NCI-H146 (cell line): ENCODE data around the gene VIPR2.

Experiments
- DNase-seq: peaks from one replicate; lab custom pipeline; 2025; lab: John Stamatoyannopoulos, UW

Gene VIPR2

DNA sequence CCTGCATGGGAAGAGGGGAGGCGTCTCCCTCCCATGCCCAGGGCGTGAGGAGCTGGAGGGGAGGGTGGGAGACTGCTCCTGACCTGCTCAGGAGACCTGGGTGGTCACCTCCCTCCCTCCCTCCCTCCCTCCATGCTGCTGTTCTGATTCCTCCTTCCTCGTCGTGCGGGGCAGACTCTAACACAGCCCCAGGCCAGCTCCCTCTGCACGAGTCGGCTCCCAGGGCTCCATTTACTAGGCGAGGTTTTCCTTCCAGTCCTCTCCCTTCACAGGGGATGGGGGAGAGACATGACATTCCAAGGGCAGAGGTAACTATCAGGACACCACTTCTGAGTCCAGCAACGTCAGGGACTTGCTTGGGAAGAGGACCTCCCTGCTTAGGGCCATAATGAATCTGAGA, 23.6 kb downstream of the VIPR2 start:
- DNase-seq, result no peak

DNA sequence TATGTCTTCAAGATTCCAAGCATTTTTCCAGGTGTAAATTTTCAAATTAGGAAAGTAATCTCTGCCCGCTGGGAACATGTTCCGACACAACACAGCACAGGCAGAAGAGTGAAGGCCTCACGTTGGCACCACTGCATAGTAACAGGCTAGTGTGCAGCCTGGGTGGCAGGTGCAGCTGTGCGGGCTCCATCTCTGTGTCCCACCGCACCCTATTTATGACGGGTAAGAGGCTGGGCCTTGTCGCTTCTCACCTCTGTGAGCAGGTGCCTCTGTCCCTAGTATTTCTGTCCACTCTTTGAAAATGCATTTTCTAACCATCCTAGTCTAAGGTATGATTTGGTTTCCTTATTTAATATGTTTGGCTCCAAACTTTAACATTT, 24.1 kb downstream of the VIPR2 start:
- no peak for DNase-seq

DNA sequence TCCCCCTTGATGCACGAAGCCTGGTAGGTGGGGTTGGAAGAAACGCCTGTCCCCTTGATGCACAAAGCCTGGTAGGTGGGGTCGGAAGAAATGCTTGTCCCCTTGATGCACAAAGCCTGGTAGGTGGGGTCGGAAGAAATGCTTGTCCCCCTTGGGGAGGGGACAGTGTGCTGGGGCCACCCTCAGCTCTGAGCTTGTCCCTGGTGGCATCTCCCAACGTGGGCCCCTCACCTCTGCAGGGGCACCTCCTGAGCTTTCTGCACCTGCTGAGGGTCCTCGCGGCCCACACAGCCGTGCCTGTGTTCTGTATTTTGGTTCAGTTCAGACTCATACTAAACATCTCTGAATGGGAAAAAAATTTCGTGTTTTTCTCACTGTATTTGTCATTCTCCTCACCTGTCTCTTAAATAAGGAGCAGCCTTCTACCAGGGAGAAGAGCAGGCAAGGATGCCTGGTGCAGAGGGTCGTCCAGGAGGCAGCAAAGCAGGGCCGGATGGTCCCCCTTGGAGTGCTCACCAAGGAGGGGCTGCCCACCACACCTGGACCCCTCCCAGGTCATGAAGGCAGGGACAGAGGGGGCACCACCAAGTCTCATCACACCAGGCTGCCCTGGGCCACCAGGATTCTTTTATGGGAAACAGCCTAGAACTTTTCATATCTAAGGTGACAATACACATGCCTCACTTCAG, 24.7 kb downstream of the VIPR2 start:
- no peak for DNase-seq

DNA sequence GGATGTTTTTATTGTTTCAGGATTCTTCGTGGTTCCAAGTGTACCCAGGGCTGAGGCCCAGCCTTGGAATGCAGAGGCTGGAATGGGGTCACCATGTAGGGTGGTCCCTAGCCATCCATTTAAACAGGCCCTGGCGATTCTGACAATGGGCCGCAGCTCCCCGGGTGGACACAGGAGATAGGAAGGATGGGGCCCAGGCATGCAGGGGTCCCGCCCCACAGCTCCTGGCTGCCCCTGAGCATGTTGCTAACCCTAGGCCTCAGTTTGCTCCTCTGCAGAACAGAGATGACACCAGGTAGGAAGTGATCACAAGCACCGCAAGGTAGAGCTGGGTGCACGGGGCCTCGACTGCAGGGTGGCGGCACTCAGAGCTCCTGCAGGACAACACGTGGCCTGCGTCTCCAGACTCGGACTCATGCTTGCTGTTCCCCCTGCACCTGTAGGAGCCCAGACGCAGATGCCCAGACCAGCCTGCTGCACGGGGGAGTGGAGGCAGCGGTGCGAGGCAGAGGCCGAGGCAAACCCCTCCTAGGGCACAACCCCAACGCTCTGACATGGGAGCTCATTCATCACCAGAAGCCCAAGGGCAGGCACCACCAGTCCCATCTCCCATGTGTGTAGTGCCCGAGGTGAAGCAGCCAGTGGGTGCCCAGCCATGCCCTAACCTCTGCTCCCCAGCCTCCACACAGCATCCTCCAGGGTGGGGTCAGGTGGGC, 25.5 kb downstream of the VIPR2 start:
- DNase-seq, result no peak

DNA sequence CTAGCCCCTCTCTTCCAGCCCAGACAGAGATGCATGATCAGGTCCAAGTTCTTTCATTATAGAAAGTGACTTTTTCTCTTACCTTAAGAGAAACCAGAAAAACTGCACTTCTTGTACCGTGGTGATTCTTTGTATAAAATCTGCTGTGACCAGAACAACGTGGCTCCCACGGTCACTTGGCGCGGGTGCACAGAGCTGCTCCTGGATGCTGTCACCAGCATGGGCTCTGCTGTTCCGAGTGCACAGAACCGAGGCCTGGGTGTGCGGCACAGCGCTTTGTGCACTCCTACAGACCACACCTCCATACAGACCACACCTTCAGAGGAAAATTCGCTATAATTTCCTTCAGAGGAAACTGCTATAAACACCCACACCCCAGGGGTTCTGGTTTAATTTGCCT, 26.0 kb downstream of the VIPR2 start:
- no peak for DNase-seq

DNA sequence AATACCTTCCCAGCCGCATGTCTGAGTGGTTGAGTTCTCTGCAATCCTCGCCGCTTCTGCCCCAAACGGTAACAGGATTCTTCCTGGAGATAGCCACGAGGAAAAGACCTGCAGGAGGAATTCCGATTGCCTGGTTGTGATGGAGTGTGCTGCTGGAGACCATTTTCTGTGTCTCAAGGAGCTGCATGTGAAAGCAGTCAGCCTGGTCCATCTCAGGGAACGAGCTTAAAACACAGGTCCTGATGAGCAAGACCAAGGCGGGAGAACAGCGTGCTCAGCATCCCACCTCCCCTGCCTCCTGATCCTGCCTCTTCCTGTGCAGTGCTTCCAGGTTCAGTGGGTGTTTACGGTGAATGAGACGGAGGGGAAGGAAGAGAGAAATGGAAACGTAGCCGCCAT, 26.5 kb downstream of the VIPR2 start:
- DNase-seq, result no peak

DNA sequence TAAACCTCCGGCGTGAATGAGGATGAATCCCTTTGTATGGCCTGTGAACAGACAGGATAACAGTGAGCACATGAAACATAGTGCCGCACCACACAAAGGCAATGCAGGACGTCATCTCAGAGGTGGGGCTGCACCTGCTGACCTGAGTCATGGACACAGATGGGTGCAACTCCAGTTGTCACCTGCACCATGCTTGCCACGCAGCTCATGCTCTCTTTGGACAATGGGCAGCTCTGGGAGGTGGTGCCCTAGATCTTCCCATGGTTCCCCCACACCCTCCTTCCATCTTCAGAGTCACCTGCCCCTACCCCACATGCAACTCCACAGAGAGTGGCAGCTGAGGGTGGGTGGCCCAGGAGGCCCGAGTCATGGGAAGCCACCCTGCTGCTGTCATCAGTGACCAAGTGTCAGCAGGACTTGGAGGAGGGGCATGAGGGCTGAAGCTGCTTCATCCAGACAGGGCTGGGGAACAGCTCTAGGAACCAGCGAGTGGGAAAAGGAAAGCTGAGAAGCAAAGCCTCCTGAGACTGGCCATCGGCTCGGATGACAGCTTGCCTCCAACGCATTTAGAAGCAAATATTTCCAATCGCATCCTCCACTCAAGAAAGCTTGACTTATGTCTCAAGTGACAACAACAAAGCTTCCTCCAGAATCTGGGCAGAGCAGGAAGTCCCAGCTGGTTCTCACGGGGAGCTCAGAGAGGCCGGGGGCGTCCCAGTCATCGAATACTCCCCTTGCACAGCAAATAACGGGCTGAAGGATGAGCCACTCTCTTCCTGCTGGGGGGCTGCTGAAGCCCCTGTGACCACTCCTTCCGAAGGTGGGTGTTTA, 27.1 kb downstream of the VIPR2 start:
- DNase-seq, result no peak

DNA sequence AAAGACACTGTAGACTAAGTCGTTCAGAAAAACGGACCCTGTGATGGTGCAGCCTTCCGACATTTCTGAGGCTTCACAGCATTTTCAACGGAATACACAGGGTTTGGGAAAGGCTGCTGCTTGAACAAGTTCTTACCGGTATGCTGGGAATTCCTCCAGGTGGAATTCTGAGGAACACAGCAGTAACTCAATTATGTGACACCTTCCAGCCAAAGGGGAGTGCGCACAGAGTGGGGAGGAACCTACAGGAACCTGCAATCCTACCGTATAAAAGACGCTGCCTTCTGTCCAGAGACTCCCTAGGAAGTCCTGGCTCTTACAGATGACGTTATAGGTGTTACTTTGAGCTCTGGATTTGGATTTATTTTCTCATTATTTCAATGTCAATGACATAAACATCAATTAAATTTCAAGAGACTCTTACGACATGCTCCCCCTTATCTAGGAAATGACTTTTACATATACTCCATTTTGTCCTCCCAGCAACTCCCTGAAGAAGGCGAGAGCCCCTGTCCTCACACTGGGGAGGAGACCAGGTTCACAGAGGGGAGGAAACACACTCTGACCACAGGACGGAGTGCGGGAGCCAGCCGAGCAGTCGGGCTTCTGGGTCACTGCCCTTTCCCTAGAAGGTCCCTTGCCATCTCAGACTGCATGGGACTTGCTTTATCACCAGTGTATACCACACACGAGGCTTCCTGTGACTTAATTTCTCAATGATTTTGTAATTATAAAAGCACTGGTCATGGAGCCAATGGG, 27.9 kb downstream of the VIPR2 start:
- no peak for DNase-seq

DNA sequence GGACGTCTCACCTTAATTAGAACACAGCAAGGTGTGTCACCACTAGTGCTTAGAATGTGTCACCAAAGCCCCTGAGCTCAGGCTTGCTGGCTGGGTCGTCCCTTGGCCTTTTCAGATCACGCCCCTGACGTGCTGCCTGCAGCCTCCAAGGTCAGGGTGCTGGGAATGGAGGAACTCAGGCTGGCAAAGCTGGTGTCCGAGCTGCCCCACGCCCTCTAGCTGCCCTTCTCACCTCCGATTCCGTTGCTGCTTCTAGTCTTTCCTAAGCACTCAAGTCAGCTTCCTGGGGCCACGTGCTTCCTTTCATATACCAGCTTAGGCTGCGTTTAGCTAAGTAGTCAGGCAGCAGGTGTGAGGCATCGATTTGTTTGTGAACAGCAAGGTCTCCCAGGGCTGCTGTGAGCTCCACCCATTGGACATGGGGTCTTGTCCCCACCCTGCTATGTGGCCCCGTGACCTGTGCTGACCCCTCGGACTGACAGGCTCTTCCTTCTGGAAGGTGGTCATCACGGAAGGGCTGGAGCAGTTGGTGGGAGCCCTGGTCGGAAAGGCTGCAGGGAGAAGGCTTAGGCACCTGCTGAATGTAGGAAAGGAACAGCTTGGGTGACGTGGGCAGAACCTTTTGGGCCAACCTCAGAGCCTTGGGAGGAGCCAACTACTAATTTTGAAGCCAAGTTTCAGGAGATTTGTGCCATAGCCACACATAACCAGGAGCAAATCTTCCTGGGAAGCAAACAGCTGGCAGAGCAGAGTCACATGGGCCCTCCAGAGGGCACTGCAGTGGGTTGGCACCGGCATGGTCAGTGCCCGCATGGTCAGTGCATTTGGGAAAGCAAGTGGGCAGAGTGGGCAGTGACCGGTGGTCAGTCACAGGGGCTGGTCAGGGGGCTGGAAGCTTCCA, 28.8 kb downstream of the VIPR2 start:
- no peak for DNase-seq

DNA sequence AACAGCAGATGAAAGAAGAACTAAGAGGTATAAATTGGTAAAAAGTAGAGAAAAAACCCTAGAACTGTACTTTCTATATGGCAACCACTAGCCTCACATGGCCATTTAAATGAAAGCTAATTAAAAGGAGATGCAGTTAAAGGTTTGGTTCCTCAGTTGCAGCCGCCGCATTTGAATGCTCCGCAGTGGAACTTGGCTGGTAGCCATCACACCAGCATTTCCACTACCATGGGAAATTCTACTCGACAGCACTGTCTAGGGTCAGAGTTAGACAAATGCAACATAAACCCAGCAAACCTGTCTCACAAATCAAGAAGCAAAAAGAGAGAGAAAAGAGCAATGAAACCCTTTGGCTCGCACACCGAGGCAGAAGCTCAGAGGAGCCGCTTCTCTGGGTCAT, 29.7 kb downstream of the VIPR2 start:
- DNase-seq, result no peak

DNA sequence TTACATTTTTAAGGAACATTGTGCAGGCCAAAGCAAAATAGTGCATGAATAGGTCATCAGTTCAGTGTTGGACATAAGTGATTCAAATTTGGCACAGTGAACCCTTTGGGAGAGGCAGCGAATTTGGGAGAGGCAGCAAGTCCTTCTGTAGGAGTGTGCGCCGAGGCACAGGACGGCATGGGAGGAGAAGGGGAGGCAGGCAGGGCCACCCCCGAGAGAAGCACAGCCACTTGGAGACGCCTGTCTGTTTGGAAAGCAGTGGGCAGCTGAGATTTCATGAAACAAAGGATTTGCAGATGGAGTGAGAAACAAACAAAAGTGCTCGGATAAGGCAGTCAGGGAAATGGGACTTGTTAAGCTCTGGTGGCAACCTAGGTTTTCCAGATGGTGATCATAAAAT, 30.6 kb downstream of the VIPR2 start:
- DNase-seq, result no peak

DNA sequence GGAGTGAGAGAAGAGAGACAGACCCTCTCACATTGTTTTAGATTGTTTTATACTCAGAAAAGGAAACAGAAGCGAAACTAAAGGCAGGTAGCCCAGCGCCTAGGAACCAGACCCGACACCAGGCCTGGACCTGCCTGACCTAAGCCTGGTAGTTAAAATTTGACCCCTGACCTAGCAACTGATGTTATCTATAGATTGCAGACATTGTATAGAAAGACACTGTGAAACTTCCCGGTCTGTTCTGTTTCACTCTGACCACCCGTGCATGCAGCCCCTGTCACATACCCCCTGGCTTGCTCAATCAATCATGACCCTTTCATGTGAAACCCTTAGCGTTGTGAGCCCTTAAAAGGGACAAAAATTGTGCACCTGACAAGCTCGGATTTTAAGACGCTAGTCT, 31.6 kb downstream of the VIPR2 start:
- no peak for DNase-seq

DNA sequence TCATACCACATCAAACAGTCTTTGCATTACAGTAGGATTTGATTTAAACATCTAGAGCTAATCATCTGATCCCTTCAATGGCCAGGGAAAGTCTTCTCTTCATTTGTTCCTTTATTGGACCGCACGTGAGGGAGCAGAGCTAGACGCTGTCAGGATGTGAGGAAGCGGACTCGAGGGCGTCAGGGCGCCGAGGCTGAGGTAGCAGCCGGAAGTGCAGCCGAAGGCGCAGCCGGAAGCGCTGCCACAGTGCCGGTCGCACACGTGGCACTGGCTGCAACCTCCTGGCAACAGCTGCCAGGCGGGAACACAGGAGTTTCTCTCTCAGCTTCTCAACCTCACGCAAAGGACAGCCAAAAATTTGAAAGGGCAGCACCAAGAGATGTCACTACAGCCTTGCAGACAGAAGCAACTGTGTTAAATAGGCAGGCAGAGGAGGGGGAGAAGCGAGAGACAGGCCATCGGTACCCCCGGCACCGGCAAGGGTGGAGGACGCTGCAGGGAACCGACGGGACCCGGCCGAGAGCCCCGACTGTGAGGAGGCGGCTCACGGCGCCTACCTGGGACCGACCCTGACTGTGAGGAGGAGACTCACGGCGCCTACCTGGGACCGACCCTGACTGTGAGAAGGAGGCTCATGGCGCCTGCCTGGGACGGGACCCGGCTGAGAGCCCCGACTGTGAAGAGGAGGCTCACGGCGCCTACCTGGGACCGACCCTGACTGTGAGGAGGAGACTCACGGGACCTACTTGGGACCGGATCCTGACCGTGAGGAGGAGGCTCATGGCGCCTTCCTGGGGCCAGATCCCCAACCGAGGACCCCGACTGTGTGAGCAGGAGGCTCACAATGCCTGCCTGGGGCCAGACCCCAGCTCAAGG, 32.3 kb downstream of the VIPR2 start:
- no peak for DNase-seq

DNA sequence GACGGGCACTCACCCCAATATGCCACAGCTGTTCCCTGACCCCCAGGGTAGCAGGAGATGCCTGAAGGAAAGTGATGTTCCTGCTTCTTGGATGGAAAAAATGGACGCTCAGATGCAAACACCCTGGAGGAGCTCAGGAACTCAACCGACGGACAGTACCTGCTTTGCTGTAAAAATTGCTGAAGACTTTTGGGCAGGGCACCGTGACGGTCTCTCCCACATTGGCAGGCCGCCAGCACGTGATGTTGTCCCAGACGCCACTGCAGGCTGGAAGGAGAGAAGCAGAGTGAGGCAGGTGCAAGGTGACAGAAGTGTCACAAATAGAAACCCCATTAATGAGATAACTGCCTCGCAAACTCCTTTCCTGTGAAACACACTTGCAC, 35.0 kb downstream of the VIPR2 start:
- no peak for DNase-seq

DNA sequence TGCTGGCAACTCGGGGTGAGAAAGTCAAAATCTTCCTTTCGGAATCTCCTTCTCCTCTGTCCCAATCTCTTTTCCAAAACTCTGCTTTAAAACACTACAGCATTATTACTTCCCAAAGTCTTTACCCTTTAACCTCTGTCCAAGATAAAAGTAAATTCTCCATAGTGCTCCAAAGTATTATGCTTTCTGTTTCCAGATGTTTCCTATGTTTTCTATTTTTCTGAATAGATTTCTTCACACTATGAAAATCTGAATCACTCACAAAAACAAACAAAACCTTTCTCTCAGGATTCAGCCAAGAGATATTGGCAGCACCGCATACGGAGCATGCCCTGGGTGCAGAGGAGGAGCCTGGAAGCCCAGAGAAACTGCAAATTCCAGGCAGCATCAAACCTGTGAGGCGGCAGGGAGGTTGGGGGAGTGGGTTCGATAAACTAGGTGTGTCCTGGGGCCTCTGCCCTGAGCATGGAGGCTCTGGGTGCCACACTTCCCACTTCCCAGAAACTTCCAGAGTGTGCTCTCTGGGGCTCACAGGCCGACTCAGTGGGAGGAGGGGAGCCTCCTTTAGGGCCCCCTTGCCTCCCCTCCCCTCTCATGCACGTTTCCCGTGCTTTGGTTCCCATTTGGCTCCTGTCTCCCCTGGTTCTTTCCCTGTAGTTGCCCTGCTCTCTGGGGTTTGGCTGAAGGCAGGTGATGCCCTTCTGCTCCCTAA, 35.6 kb downstream of the VIPR2 start:
- DNase-seq, result no peak

DNA sequence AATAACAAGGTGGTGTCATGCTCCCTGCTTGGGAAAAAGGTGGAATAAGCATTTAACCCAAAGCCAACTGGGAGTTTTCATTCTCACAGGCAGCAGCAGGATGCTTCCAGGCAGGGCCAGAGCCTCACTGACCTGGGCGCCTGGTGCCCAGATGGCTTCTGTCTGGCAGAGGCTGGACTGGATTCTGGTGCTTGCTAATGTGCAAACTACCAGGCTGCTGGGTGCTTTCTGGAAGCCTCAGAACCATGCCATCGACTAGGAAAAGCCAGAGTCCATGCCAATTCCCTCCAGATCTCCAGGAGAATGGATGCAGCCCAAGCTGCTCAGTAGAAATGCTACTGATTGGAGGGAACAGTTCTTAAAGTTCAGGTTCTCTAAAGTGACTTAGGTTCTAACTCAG, 36.2 kb downstream of the VIPR2 start:
- no peak for DNase-seq

DNA sequence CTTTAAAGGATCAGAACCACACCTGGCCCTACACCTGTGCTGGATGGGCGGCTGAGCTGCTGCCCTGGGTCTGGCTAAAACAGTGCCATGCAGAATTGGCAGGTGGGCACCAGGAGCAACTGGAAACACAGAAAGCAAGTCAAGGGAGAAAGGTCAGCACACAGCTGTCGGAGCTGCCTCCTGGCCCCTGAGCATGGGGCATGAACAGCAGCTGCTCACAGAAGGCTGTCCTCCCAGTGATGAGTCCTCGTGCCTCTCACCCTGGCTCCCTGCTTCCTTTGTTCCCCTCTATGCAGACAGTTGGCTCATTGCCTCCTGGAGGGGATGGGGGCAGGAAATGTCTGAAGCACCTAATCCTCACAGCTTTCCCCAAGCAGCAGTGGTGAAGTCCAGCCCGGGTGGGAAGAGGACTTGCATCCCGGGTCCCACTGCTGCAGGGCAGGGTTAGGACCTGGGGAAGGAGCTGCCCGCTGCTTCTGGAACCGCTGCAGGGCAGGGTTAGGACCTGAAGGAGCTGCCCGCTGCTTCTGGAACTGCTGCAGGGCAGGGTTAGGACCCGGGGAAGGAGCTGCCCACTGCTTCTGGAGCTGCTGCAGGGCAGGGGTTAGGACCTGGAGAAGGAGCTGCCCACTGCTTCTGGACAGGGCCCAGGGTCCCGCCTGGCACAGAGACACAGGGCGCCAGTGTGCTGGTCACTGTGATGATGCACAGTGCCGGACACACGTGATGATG, 37.3 kb downstream of the VIPR2 start:
- no peak for DNase-seq

DNA sequence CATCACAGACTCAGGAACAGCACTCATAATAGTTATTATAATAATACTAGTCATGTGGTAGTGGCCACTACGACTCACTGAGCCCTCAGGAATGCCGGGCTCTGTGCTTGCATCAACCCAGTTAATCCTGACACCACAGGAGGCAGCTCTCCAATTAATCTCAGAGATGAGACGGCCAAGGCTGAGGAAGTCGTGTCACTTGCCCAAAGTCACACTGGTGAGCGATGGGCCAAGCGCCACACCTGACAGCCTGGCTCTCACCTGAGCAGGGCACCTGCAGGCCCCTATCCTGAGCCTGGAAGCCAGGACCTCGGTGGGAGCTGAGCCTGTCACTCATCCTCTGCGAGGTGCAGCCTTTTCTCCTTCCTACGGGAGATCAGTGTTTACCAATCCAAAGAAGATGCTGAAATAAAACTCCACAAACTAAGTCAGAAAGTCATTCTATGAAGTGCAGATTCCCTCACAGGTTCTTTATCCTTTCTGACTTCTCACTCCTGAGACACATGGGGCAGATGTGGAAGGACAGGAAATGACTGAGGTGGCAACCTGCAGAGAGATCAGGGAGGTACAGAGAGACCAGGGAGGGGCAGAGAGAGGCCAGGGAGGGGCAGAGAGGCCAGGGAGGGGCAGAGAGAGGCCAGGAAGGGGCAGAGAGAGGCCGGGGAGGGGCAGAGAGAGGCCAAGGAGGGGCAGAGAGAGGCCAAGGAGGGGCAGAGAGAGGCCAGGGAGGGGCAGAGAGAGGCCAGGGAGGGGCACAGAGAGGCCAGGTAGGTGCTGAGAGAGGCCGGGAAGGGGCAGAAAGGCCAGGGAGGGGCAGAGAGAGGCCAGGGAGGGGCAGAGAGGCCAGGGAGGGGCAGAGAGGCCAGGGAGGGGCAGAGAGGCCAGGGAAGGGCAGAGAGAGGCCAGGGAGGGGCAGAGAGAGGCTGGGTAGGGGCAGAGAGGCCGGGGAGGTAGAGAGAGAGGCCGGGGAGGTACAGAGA, 38.5 kb downstream of the VIPR2 start:
- DNase-seq, result no peak
